ENCODE data around the gene UBE4A. TPM values are rescaled to one million over a fixed set of nuclear protein-coding genes. Genes with fewer than 3 reads are reported as not detected.

The UBE4A gene
- total RNA-seq, 1 donor from 2014 or later: 16.1 TPM

DNA sequence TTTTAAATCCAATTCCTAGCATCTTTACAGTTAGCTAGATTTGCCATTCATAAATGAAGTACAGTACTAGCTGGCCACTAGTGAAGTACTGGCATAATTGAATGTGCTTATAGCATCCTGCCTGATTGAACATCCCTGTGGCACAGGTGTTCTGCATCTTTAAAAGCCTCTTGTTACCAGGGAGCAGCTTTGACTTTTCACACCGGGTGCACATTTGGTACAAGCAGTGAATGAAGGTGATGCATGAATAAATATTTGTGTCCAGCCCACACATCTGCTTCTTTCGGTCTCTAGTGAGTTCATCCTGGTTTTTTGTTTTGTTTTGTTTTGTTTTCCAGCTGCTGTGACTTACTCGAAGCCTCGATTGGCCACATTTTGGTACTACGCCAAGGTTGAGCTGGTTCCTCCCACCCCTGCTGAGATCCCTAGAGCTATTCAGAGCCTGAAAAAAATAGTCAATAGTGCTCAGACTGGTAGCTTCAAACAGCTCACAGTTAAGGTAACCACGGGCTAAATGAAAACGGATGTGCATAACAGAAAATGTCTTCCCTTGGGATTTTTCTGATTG is 47.3 kb downstream of the UBE4A start:
- TF ChIP-seq, protein P1, sequence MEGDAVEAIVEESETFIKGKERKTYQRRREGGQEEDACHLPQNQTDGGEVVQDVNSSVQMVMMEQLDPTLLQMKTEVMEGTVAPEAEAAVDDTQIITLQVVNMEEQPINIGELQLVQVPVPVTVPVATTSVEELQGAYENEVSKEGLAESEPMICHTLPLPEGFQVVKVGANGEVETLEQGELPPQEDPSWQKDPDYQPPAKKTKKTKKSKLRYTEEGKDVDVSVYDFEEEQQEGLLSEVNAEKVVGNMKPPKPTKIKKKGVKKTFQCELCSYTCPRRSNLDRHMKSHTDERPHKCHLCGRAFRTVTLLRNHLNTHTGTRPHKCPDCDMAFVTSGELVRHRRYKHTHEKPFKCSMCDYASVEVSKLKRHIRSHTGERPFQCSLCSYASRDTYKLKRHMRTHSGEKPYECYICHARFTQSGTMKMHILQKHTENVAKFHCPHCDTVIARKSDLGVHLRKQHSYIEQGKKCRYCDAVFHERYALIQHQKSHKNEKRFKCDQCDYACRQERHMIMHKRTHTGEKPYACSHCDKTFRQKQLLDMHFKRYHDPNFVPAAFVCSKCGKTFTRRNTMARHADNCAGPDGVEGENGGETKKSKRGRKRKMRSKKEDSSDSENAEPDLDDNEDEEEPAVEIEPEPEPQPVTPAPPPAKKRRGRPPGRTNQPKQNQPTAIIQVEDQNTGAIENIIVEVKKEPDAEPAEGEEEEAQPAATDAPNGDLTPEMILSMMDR (IDR thresholded peaks at IDR 0.05; ENCODE audit: insufficient read depth, low read length, severe bottlenecking): no peak
- Histone ChIP-seq H3K4me3 (ENCODE audit: low read depth, low read length) (no peak overlapping the region), H3K36me3 (ENCODE audit: control insufficient read depth, insufficient read depth, low read length) (peaks cover 2% of the 10 kb centered on the region), H3K27me3 (ENCODE audit: control insufficient read depth, insufficient read depth, low read length) (no peaks in the 10 kb centered on the region)
- FAIRE-seq (peak; percentile 66), DNase-seq (ENCODE audit: low read depth) (no peak)

DNA sequence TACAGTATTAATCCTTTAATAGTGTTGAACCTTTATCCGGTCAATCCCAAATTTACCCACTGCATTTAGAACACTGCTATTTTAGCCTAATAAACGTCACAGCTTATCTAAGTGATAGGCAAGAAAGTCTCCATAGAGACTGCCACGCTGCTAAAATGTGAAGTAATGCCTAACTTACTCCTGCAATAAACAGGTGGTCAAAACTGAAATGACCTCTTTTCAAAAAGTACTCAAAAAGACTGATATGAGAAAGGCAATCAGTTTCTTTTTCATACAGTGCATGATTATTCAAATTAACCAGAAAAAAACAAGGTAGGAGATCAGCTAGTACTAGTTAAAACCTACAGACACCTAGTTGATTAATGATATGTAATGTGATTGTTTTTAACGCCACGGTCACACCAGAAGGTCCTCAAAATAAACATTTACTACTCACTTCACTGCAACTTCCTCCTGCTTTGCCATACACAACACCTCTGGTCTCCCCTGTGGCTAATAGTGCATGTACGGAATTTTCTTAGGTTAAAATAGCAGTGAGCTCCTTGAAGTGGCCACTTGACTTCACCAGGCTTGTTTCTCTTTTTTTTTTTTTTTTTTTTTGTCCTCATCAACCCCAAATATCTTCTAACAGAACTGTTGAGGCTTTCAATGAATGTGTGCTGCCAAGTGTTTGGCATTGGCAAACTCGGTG is 50.8 kb downstream of the UBE4A start:
- FAIRE-seq (no peak), DNase-seq (ENCODE audit: low read depth) (no peak)
- H3K4me3 ChIP-seq (ENCODE audit: low read depth, low read length): no peak overlapping the region
- TF ChIP-seq, protein P1 (IDR thresholded peaks at IDR 0.05; ENCODE audit: insufficient read depth, low read length, severe bottlenecking): no peak
- no peaks in the 10 kb centered on the region for H3K27me3 ChIP-seq (ENCODE audit: control insufficient read depth, insufficient read depth, low read length)
- H3K36me3 ChIP-seq (ENCODE audit: control insufficient read depth, insufficient read depth, low read length): peaks cover 6% of the 10 kb centered on the region

DNA sequence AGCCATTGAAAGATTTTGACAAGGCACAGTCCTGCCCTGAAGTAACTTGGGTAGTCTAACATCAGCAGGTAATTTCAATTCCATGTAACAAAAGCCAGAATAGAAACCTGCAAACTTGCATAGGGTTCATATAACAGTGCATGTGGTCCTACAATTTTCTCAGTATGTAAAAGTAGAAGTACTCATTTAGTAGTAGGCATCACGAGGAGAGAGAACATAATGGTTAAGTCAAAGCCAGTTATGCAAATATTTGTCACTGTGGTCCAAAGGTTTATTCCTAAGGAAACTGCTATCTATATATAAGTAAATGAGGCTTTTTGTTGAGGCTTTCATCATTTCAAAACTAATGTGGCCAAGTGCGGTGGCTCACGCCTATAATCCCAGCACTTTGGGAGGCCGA is 52.1 kb downstream of the UBE4A start:
- DNase-seq (ENCODE audit: low read depth) (no peak), FAIRE-seq (no peak)
- TF ChIP-seq, protein P1 (IDR thresholded peaks at IDR 0.05; ENCODE audit: insufficient read depth, low read length, severe bottlenecking): no peak
- Histone ChIP-seq H3K36me3 (ENCODE audit: control insufficient read depth, insufficient read depth, low read length) (peaks cover 4% of the 10 kb centered on the region), H3K27me3 (ENCODE audit: control insufficient read depth, insufficient read depth, low read length) (no peaks in the 10 kb centered on the region), H3K4me3 (ENCODE audit: low read depth, low read length) (no peak overlapping the region)

DNA sequence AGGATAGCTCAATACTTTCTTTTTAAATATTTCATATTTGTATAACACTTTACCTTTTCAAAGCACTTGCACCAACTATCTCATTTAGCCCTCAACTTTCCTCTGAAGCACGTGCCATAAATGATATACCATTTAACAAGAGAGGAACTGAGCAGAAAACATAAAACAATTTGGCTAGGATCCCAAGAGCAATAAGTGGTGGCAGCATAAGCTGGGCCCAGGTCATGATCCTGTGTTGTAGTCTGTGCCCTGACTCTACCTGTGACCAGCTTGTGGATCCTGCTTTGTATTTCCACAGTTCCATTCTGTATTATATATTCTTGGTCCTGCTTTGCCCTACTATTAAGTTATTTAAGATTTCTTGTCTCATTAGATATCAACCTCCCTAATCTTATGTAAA is 53.5 kb downstream of the UBE4A start:
- no peak overlapping the region for H3K4me3 ChIP-seq (ENCODE audit: low read depth, low read length)
- no peaks in the 10 kb centered on the region for H3K27me3 ChIP-seq (ENCODE audit: control insufficient read depth, insufficient read depth, low read length)
- no peak for FAIRE-seq
- TF ChIP-seq, protein P1 (IDR thresholded peaks at IDR 0.05; ENCODE audit: insufficient read depth, low read length, severe bottlenecking): no peak
- no peak for DNase-seq (ENCODE audit: low read depth)
- peaks cover 4% of the 10 kb centered on the region for H3K36me3 ChIP-seq (ENCODE audit: control insufficient read depth, insufficient read depth, low read length)

DNA sequence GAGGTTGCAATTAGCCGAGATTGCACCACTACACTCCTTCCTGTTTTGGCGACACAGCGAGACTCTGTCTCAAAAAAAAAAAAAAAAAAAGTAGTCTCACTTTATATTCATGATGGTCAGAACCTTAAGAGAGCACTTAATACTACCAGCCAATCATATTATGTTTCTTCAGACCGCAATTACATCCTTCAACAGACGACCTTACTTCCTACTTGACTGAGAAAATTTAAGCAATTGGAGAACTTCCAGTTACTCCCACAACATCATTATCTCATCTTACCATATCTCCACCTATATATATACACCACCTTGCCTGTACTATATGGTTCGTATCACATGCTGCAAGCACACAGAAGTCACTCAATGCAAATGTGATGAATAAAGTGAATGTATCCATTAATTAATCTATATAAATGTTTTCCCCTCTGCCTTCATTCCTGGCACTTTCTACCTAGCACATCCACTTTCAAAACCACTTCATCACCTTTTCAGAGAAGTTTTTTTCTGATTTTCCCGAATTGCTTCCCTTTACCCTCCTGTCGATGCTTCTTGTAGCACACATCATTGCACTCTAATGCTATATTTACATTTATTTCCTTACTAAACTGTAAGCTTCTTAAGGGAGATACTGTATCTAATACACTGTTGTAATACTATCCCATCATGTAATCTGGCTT is 55.8 kb downstream of the UBE4A start:
- no peak for FAIRE-seq
- no peak for DNase-seq (ENCODE audit: low read depth)
- TF ChIP-seq, protein P1 (IDR thresholded peaks at IDR 0.05; ENCODE audit: insufficient read depth, low read length, severe bottlenecking): no peak
- Histone ChIP-seq H3K27me3 (ENCODE audit: control insufficient read depth, insufficient read depth, low read length) (no peaks in the 10 kb centered on the region), H3K4me3 (ENCODE audit: low read depth, low read length) (no peak overlapping the region), H3K36me3 (ENCODE audit: control insufficient read depth, insufficient read depth, low read length) (peaks cover 4% of the 10 kb centered on the region)
